ENCODE data around the gene EEPD1. TPM values are rescaled to one million over a fixed set of nuclear protein-coding genes. Genes with fewer than 3 reads are reported as not detected.

EEPD1 gene
- total RNA-seq, 1 donor from 2014 or later: 14.0 TPM

- H3K4me1 ChIP-seq: peaks cover under 1 to 34% of the 10 kb centered on the region in 2 donors
- peak in 1 of 2 donors; percentile 78 for DNase-seq (ENCODE audit: low spot score in 2 of 2)
- H3K36me3 ChIP-seq: no peaks in the 10 kb centered on the region
- intact Hi-C loops (cut with DNase I): loop anchor here (2.0 kb wide), 1 partner anchor 64 kb away; no protein-coding TSS in a partner anchor
- no peaks in the 10 kb centered on the region for H3K9me3 ChIP-seq
- peak overlapping the region; percentile 4 to 55 for H3K27ac ChIP-seq
- no peaks in the 10 kb centered on the region for H3K27me3 ChIP-seq
- TF ChIP-seq CTCF (IDR thresholded peaks at IDR 0.05): no peak
- no peak overlapping the region for H3K4me3 ChIP-seq
Measured at GRCh38 chr7:36227223-36227622, 74.2 kb downstream of the EEPD1 start.

GRCh38 chr7:36228039-36228438, 75.0 kb downstream of the EEPD1 start:
- no peak for DNase-seq (ENCODE audit: low spot score in 2 of 2)
- intact Hi-C loops (cut with DNase I): no loop called here
- H3K4me1 ChIP-seq: peaks cover 7 to 39% of the 10 kb centered on the region in 2 donors
- H3K4me3 ChIP-seq: no peak overlapping the region
- peak overlapping the region in 1 of 2 donors; percentile 55 for H3K27ac ChIP-seq
- no peaks in the 10 kb centered on the region for H3K36me3 ChIP-seq
- TF ChIP-seq CTCF (IDR thresholded peaks at IDR 0.05): no peak
- H3K9me3 ChIP-seq: no peaks in the 10 kb centered on the region
- H3K27me3 ChIP-seq: no peaks in the 10 kb centered on the region

- peaks cover 10 to 33% of the 10 kb centered on the region in 2 donors for H3K4me1 ChIP-seq
- peak overlapping the region; percentile 59 to 73 for H3K27ac ChIP-seq
- TF ChIP-seq CTCF (IDR thresholded peaks at IDR 0.05): no peak
- H3K4me3 ChIP-seq: no peak overlapping the region
- H3K9me3 ChIP-seq: no peaks in the 10 kb centered on the region
- no peak for DNase-seq (ENCODE audit: low spot score in 2 of 2)
- no peaks in the 10 kb centered on the region for H3K27me3 ChIP-seq
- intact Hi-C loops (cut with DNase I): no loop called here
- H3K36me3 ChIP-seq: no peaks in the 10 kb centered on the region
Measured at GRCh38 chr7:36231406-36231805, 78.4 kb downstream of the EEPD1 start.

GRCh38 chr7:36232555-36232954, 79.5 kb downstream of the EEPD1 start:
- no peak for DNase-seq (ENCODE audit: low spot score in 2 of 2)
- no peak overlapping the region for H3K4me3 ChIP-seq
- no peaks in the 10 kb centered on the region for H3K27me3 ChIP-seq
- H3K36me3 ChIP-seq: no peaks in the 10 kb centered on the region
- peak overlapping the region; percentile 59 to 73 for H3K27ac ChIP-seq
- no peaks in the 10 kb centered on the region for H3K9me3 ChIP-seq
- no peak for TF ChIP-seq CTCF (IDR thresholded peaks at IDR 0.05)
- intact Hi-C loops (cut with DNase I): loop anchor here (2.0 kb wide), 1 partner anchor 14 kb away; no protein-coding TSS in a partner anchor
- peaks cover 10 to 23% of the 10 kb centered on the region in 2 donors for H3K4me1 ChIP-seq

- Histone ChIP-seq H3K27ac (peak overlapping the region; percentile 59 to 73), H3K9me3 (no peaks in the 10 kb centered on the region), H3K27me3 (no peaks in the 10 kb centered on the region), H3K4me1 (peaks cover 10 to 18% of the 10 kb centered on the region in 2 donors), H3K36me3 (no peaks in the 10 kb centered on the region), H3K4me3 (no peak overlapping the region)
- no peak for DNase-seq (ENCODE audit: low spot score in 2 of 2)
- TF ChIP-seq CTCF (IDR thresholded peaks at IDR 0.05): no peak
- intact Hi-C loops (cut with DNase I): loop anchor here (2.0 kb wide), 1 partner anchor 14 kb away; no protein-coding TSS in a partner anchor
Measured at GRCh38 chr7:36232971-36233550, 80.0 kb downstream of the EEPD1 start.
